ENCODE results near the gene KIFBP. TPM values are rescaled to one million over a fixed set of nuclear protein-coding genes. Genes with fewer than 3 reads are reported as not detected.

KIFBP gene
- total and polyA plus RNA-seq, 2 donors (not counting 3 experiments of a cell fraction or from before 2014, with no cell fraction given) = 17.6 to 39.8 TPM

- peak overlapping the region; percentile 57 for H3K27ac ChIP-seq (ENCODE audit: insufficient read depth, low read depth, low read length)
- peak overlapping the region; percentile 96 for H2AFZ ChIP-seq (ENCODE audit: low read depth, low read length)
These were observed 68.1 kb downstream of the KIFBP start for GRCh38 chr10:69056536-69057260.

More at GRCh38 chr10:69056536-69057260, 68.1 kb downstream of the KIFBP start:
- no peak for FAIRE-seq
- no peak for TF ChIP-seq CTCF (IDR thresholded peaks at IDR 0.05; ENCODE audit: extremely low read depth in 1 of 2, insufficient read depth in 1 of 2, low read depth in 1 of 2, low read length in 2 of 2)
- no peak for TF ChIP-seq EZH2 (IDR thresholded peaks at IDR 0.05; ENCODE audit: borderline replicate concordance, low read depth, low read length, severe bottlenecking)
- no peak for TF ChIP-seq POLR2AphosphoS5 (IDR thresholded peaks at IDR 0.05; ENCODE audit: insufficient read depth, low read depth, low read length)
- no peak for TF ChIP-seq POLR2A (IDR thresholded peaks at IDR 0.05; ENCODE audit: low read depth, low read length)
- no peak for TF ChIP-seq FOS (IDR thresholded peaks at IDR 0.05; ENCODE audit: borderline replicate concordance, insufficient read depth, low read length)
- no peak for TF ChIP-seq MYC (IDR thresholded peaks at IDR 0.05; ENCODE audit: low read depth, low read length)
- no peak for TF ChIP-seq JUN (IDR thresholded peaks at IDR 0.05; ENCODE audit: borderline replicate concordance, insufficient read depth, insufficient read length, low read depth)
- no peak for TF ChIP-seq GATA2 (IDR thresholded peaks at IDR 0.05; ENCODE audit: insufficient read depth, insufficient read length, low read depth, low read length)
- no peak for TF ChIP-seq MAX (IDR thresholded peaks at IDR 0.05; ENCODE audit: insufficient read depth, insufficient read length)
- POLR2A ChIA-PET = no interaction called here
- CTCF ChIA-PET = interaction anchor here (0.7 to 1.5 kb wide), 3 partner anchors 15 to 52 kb away, joined by 3 to 5 read pairs (median 4); no protein-coding TSS in a partner anchor
- no peaks in the 10 kb centered on the region for H3K79me2 ChIP-seq (ENCODE audit: control insufficient read depth, insufficient read depth, low read length)
- no peaks in the 10 kb centered on the region for H3K9me1 ChIP-seq (replicated peaks; ENCODE audit: control insufficient read depth, extremely low read depth, insufficient read depth, low read length)
- peaks cover 39% of the 10 kb centered on the region for H3K4me1 ChIP-seq (ENCODE audit: control insufficient read depth, extremely low read depth, insufficient read depth, low read length)
- H3K4me2 ChIP-seq (ENCODE audit: insufficient read depth, low read length) = peak overlapping the region; percentile 14
- intact Hi-C loops (cut with micrococcal nuclease) = no loop called here
- H3K9ac ChIP-seq (replicated peaks; ENCODE audit: extremely low read depth, insufficient read depth, low read length) = no peak overlapping the region
- H3K36me3 ChIP-seq (ENCODE audit: control insufficient read depth in 2 of 2, extremely low read depth in 1 of 2, insufficient read depth in 2 of 2, low read length in 2 of 2) = no peaks in the 10 kb centered on the region
- dilution Hi-C loops (cut with MboI; ENCODE audit: extremely low pct_ligation_motif_present, low sequenced_read_pairs) = no loop called here
- H3K4me3 ChIP-seq (replicated peaks in 1 of 3; ENCODE audit: insufficient read depth in 1 of 3, low read depth in 1 of 3, low read length in 3 of 3) = no peak overlapping the region
- DNase-seq (ENCODE audit: low read depth, low spot score) = no peak
- no peaks in the 10 kb centered on the region for H3K27me3 ChIP-seq (ENCODE audit: control insufficient read depth in 2 of 2, insufficient read depth in 2 of 2, low read length in 2 of 2)
- H4K20me1 ChIP-seq (replicated peaks; ENCODE audit: control insufficient read depth, extremely low read depth, insufficient read depth, low read length) = no peaks in the 10 kb centered on the region
- no peaks in the 10 kb centered on the region for H3K9me3 ChIP-seq (replicated peaks; ENCODE audit: control insufficient read depth, insufficient read depth, low read length)
- no TSS peak for BruUV-seq (replicated peaks)

Measured in endothelial cell of umbilical vein (primary cell).